HepG2 (cell line): Measurements from ENCODE around the gene CFAP69.

Experiments used
- CREM ChIP-seq, 2 experiments: sonication (generic) in 1 of 2; formaldehyde crosslinking in 1 of 2; IDR thresholded peaks; 2 replicates each; pipeline versions ENCODE4 v1.4.0 to v1.6.1; 2016 to 2020; ENCODE audit warnings: antibody characterized with exemption in 1 of 2, mild to moderate bottlenecking in 1 of 2, missing genetic modification reagents in 1 of 2
- FLYWCH1 ChIP-seq: sonication (generic); formaldehyde crosslinking; IDR thresholded peaks from 2 replicates; pipeline ENCODE4 v1.8.1; 2023; ENCODE audit warnings: mild to moderate bottlenecking, missing genetic modification reagents
- HNRNPLL ChIP-seq: fragments of 200-400 bp; formaldehyde crosslinking; IDR thresholded peaks from 2 replicates; pipeline ENCODE4 v1.6.1; 2017; ENCODE audit warnings: mild to moderate bottlenecking, low read depth, low read length; ENCODE audit not compliant: poor library complexity, severe bottlenecking
- NFATC3 ChIP-seq: sonication (generic); formaldehyde crosslinking; IDR thresholded peaks from 2 replicates; pipeline ENCODE4 v1.5.1; 2020; ENCODE audit warnings: mild to moderate bottlenecking, missing genetic modification reagents
- NR2C2 ChIP-seq: sonication (generic); formaldehyde crosslinking; IDR thresholded peaks from 2 replicates; pipeline ENCODE4 v1.4.0; 2020; ENCODE audit warnings: missing genetic modification reagents, mild to moderate bottlenecking, moderate library complexity, borderline replicate concordance
- TF ChIP-seq, protein P1 (sequence below): sonication (generic); formaldehyde crosslinking; IDR thresholded peaks from 2 replicates; pipeline ENCODE4 v1.4.0; 2020; ENCODE audit warnings: missing genetic modification reagents
- TF ChIP-seq, protein P2 (sequence below): sonication (generic); formaldehyde crosslinking; conservative IDR thresholded peaks from 2 replicates; pipeline ENCODE4 v1.8.0; 2022; ENCODE audit warnings: low read depth, missing genetic modification reagents
- TF ChIP-seq, protein P3 (sequence below): sonication (generic); formaldehyde crosslinking; IDR thresholded peaks from 2 replicates; pipeline ENCODE4 v1.5.0; 2020; ENCODE audit warnings: mild to moderate bottlenecking, missing genetic modification reagents, moderate library complexity

DNA sequence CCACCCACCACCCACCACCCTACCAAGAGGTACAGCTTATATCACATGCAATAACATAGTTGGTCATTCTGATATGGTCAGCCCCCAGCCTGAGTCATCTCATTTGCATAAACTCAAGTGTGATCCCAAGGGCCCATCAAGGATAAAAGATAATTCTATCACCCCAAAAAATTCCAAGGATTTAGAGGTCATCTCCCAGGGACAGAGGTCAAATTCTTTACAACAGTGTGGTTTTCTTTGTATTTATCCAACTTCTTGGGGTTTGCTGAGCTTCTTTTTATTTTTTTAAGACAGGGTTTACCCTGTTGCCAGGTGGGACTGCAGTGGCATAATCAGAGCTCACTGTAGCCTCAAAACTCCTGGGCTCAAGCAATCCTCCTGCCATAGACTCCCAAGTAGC lies 92.1 kb downstream of the CFAP69 start:
- TF ChIP-seq, protein P1, sequence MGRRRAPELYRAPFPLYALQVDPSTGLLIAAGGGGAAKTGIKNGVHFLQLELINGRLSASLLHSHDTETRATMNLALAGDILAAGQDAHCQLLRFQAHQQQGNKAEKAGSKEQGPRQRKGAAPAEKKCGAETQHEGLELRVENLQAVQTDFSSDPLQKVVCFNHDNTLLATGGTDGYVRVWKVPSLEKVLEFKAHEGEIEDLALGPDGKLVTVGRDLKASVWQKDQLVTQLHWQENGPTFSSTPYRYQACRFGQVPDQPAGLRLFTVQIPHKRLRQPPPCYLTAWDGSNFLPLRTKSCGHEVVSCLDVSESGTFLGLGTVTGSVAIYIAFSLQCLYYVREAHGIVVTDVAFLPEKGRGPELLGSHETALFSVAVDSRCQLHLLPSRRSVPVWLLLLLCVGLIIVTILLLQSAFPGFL = no peak
- TF ChIP-seq, protein P2, sequence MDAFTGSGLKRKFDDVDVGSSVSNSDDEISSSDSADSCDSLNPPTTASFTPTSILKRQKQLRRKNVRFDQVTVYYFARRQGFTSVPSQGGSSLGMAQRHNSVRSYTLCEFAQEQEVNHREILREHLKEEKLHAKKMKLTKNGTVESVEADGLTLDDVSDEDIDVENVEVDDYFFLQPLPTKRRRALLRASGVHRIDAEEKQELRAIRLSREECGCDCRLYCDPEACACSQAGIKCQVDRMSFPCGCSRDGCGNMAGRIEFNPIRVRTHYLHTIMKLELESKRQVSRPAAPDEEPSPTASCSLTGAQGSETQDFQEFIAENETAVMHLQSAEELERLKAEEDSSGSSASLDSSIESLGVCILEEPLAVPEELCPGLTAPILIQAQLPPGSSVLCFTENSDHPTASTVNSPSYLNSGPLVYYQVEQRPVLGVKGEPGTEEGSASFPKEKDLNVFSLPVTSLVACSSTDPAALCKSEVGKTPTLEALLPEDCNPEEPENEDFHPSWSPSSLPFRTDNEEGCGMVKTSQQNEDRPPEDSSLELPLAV (CRISPR knock-in tag) = no peak
- TF ChIP-seq NFATC3 (CRISPR knock-in tag) (no peak), CREM (IDR thresholded peaks at IDR 0.05) (no peak), CREM (CRISPR knock-in tag; IDR thresholded peaks at IDR 0.05) (no peak), FLYWCH1 (CRISPR knock-in tag) (no peak), HNRNPLL (no peak), NR2C2 (CRISPR knock-in tag) (no peak)
- TF ChIP-seq, protein P3, sequence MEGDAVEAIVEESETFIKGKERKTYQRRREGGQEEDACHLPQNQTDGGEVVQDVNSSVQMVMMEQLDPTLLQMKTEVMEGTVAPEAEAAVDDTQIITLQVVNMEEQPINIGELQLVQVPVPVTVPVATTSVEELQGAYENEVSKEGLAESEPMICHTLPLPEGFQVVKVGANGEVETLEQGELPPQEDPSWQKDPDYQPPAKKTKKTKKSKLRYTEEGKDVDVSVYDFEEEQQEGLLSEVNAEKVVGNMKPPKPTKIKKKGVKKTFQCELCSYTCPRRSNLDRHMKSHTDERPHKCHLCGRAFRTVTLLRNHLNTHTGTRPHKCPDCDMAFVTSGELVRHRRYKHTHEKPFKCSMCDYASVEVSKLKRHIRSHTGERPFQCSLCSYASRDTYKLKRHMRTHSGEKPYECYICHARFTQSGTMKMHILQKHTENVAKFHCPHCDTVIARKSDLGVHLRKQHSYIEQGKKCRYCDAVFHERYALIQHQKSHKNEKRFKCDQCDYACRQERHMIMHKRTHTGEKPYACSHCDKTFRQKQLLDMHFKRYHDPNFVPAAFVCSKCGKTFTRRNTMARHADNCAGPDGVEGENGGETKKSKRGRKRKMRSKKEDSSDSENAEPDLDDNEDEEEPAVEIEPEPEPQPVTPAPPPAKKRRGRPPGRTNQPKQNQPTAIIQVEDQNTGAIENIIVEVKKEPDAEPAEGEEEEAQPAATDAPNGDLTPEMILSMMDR = no peak
